ENCODE data around the gene NFKB2.

NFKB2 gene

GRCh38 chr10:102419269-102420180 lies 24.0 kb downstream of the NFKB2 start:
- TF ChIP-seq, protein P1, sequence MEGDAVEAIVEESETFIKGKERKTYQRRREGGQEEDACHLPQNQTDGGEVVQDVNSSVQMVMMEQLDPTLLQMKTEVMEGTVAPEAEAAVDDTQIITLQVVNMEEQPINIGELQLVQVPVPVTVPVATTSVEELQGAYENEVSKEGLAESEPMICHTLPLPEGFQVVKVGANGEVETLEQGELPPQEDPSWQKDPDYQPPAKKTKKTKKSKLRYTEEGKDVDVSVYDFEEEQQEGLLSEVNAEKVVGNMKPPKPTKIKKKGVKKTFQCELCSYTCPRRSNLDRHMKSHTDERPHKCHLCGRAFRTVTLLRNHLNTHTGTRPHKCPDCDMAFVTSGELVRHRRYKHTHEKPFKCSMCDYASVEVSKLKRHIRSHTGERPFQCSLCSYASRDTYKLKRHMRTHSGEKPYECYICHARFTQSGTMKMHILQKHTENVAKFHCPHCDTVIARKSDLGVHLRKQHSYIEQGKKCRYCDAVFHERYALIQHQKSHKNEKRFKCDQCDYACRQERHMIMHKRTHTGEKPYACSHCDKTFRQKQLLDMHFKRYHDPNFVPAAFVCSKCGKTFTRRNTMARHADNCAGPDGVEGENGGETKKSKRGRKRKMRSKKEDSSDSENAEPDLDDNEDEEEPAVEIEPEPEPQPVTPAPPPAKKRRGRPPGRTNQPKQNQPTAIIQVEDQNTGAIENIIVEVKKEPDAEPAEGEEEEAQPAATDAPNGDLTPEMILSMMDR (IDR thresholded peaks at IDR 0.05; ENCODE audit: insufficient read depth, missing control alignments) = no peak
- no peak for FAIRE-seq

GRCh38 chr10:102420181-102420713 lies 24.7 kb downstream of the NFKB2 start:
- DNase-seq (ENCODE audit: insufficient read length, low spot score) (no peak), FAIRE-seq (no peak)
- TF ChIP-seq, protein P1 (IDR thresholded peaks at IDR 0.05; ENCODE audit: insufficient read depth, missing control alignments) = no peak

More at GRCh38 chr10:102419269-102420180, 24.0 kb downstream of the NFKB2 start:
- DNase-seq (ENCODE audit: insufficient read length, low spot score) = no peak

DNA sequence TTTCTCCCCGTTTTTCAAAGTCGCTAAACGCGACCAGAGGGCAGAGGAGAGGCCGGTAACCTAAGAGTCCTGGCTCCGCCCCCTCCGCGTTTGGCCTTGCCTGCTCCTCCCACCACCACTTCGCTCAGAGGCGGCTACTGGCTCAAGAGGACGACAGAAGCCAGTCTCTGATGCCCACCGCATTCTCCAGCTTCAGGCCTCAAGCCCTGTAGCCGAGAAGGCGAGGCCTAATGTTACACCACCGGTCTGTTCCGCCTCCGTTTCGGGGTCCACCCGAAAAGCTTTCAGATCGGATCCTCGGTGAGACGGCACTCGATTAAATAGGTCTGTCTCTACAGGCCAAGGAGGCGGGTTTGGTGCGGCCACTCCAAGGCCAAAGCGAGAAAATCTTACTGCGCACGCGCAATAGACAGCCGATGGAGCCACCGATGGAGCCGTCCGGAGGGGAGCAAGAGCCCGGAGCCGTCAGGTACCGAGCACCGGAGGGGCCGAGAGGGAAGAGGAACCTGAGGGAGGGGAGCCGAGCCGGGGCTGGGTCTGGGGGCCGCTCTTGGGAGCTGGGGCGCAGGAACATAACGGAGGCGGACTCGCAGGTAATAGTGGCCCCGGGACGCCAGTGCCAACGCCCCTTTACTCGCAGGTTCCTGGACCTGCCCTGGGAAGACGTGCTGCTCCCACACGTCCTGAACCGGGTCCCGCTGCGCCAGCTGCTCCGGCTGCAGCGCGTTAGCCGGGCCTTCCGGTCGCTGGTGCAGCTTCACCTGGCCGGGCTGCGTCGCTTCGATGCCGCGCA lies 25.4 kb downstream of the NFKB2 start, which contains the start of gene FBXL15:
Gene FBXL15, plus strand, starts transcription at position 123 of the 793 bp plus-strand sequence. Its CDS starts 294 bp downstream, at position 417.
- DNase-seq (ENCODE audit: insufficient read length, low spot score) (peak; percentile 71), FAIRE-seq (no peak)
- TF ChIP-seq, protein P1 (IDR thresholded peaks at IDR 0.05; ENCODE audit: insufficient read depth, missing control alignments) = no peak

GRCh38 chr10:102421507-102421756 lies 25.9 kb downstream of the NFKB2 start:
- DNase-seq (ENCODE audit: insufficient read length, low spot score) = no peak
- no peak for FAIRE-seq
- TF ChIP-seq, protein P1 (IDR thresholded peaks at IDR 0.05; ENCODE audit: insufficient read depth, missing control alignments) = no peak

DNA sequence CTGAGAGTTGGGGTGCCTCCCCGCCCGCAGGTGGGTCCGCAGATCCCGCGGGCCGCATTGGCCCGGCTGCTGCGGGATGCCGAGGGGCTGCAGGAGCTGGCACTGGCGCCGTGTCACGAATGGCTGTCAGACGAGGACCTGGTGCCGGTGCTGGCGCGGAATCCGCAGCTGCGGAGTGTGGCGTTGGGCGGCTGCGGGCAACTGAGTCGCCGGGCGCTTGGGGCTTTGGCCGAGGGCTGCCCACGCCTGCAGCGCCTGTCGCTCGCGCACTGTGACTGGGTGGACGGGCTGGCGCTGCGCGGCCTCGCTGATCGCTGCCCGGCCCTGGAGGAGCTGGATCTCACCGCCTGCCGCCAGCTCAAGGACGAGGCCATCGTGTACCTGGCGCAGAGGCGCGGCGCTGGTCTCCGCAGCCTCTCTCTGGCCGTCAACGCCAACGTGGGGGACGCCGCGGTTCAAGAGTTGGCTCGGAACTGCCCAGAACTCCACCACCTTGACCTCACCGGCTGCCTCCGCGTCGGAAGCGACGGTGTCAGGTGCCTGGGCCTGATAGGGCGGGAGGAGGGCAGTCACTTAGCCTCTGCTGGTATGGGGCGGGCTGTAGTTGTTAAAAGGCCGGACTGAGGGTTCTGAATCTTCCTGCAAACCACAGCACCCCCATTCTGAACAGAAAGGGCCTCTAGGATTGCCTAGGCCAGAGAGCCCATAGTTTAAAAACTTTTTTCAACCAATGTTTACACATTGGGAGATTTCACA lies 26.4 kb downstream of the NFKB2 start:
- no peak for DNase-seq (ENCODE audit: insufficient read length, low spot score)
- no peak for FAIRE-seq
- TF ChIP-seq, protein P1 (IDR thresholded peaks at IDR 0.05; ENCODE audit: insufficient read depth, missing control alignments) = no peak

GRCh38 chr10:102422545-102423129 lies 27.1 kb downstream of the NFKB2 start:
- no peak for FAIRE-seq
- TF ChIP-seq, protein P1 (IDR thresholded peaks at IDR 0.05; ENCODE audit: insufficient read depth, missing control alignments) = peak; percentile 80
- DNase-seq (ENCODE audit: insufficient read length, low spot score) = no peak

Measured in D721Med (cell line).